ENCODE measurements around the gene LHX3. TPM values are rescaled to one million over a fixed set of nuclear protein-coding genes. Genes with fewer than 3 reads are reported as not detected.

The LHX3 gene
- total RNA-seq, 1 experiment from 2014 or later, result not detected

- WGBS (ENCODE audit: extremely low coverage, insufficient read length, low lambda C conversion rate), result no CpG with 5 or more reads among the region's 1 CpG
- Histone ChIP-seq H3K4ac (ENCODE audit: low read depth, low read length) (no peak overlapping the region), H4K20me1 (ENCODE audit: control insufficient read depth, insufficient read depth, insufficient read length) (no peaks in the 10 kb centered on the region), H3K56ac (ENCODE audit: insufficient read length, low read depth, low read length) (no peak overlapping the region), H2AK5ac (ENCODE audit: insufficient read length, low read length) (no peak overlapping the region), H2BK20ac (ENCODE audit: low read depth, low read length, poor library complexity, severe bottlenecking) (no peak overlapping the region), H3K23ac (ENCODE audit: insufficient read length, low read depth, low read length) (no peak overlapping the region), H3K4me2 (ENCODE audit: insufficient read depth, insufficient read length, low read length) (no peak overlapping the region), H3K79me1 (ENCODE audit: insufficient read depth, low read depth, low read length, poor library complexity, severe bottlenecking) (no peaks in the 10 kb centered on the region), H4K91ac (ENCODE audit: insufficient read length, low read depth, low read length) (no peak overlapping the region), H2BK12ac (ENCODE audit: insufficient read length, low read depth, low read length) (no peak overlapping the region), H4K8ac (replicated peaks; ENCODE audit: insufficient read length, low read depth, low read length) (no peak overlapping the region), H2BK5ac (ENCODE audit: insufficient read length, low read length) (no peak overlapping the region), H3K27ac (ENCODE audit: insufficient read length, low read depth, low read length) (no peak overlapping the region), H3K4me1 (ENCODE audit: insufficient read depth, low read length) (no peaks in the 10 kb centered on the region), H3K23me2 (ENCODE audit: insufficient read length, low read depth, low read length, poor library complexity, severe bottlenecking) (no peaks in the 10 kb centered on the region), H3K14ac (ENCODE audit: insufficient read depth, low read length) (no peak overlapping the region), H4K5ac (ENCODE audit: insufficient read length, low read depth, low read length) (no peak overlapping the region), H3T11ph (ENCODE audit: low read length) (no peak overlapping the region), H3K79me2 (ENCODE audit: insufficient read depth, low read length) (no peaks in the 10 kb centered on the region), H3K9ac (ENCODE audit: extremely low read depth, insufficient read length, low read length) (no peak overlapping the region), H3K18ac (ENCODE audit: insufficient read length, low read depth, low read length) (no peak overlapping the region), H2BK120ac (ENCODE audit: low read depth, low read length, poor library complexity, severe bottlenecking) (no peak overlapping the region), H2AFZ (ENCODE audit: low read length) (no peak overlapping the region), H3K9me3 (ENCODE audit: control insufficient read depth, low read depth, low read length) (no peaks in the 10 kb centered on the region), H2BK15ac (ENCODE audit: low read depth, low read length) (no peak overlapping the region), H3K27me3 (ENCODE audit: insufficient read depth, low read length) (no peaks in the 10 kb centered on the region)
- Mint-ChIP-seq H3K36me3 (ENCODE audit: insufficient read depth in 1 of 3, low read depth in 3 of 3) (peaks cover 0 to 5% (median 0%) of the 10 kb centered on the region in 3 experiments; a peak in 4 of 7 replicates), H3K4me3 (no peak overlapping the region; a peak in 1 of 5 replicates), H3K9me3 (peaks cover 10 to 14% of the 10 kb centered on the region in 2 experiments), H3K27ac (no peak overlapping the region), H3K4me1 (peaks cover 7 to 14% of the 10 kb centered on the region in 2 experiments; a peak in 3 of 4 replicates), H3K27me3 (ENCODE audit: low read depth) (no peaks in the 10 kb centered on the region; the same call in 1 of the 2 replicates)
- TF ChIP-seq, protein P1, sequence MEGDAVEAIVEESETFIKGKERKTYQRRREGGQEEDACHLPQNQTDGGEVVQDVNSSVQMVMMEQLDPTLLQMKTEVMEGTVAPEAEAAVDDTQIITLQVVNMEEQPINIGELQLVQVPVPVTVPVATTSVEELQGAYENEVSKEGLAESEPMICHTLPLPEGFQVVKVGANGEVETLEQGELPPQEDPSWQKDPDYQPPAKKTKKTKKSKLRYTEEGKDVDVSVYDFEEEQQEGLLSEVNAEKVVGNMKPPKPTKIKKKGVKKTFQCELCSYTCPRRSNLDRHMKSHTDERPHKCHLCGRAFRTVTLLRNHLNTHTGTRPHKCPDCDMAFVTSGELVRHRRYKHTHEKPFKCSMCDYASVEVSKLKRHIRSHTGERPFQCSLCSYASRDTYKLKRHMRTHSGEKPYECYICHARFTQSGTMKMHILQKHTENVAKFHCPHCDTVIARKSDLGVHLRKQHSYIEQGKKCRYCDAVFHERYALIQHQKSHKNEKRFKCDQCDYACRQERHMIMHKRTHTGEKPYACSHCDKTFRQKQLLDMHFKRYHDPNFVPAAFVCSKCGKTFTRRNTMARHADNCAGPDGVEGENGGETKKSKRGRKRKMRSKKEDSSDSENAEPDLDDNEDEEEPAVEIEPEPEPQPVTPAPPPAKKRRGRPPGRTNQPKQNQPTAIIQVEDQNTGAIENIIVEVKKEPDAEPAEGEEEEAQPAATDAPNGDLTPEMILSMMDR (conservative IDR thresholded peaks at IDR 0.05), result no peak
- no peak for DNase-seq
Observed at GRCh38 chr9:136163248-136163850, 41.6 kb downstream of the LHX3 start.

All from H9 (cell line).